Fibroblast of peridontal ligament (primary cell): ENCODE data around the gene FLII.
"Not testable (repeated sequence)": the region's sequence is repeated elsewhere in the genome, so short reads cannot be mapped to it uniquely, and the experiment has no call there.

Source experiments
- DNase-seq: peaks from one replicate; pipeline ENCODE4 v3.0.0-alpha.2; 2010; ENCODE audit errors: extremely low read depth

Gene FLII

GRCh38 chr17:18224053-18224386, 34.5 kb downstream of the FLII start:
- no peak for DNase-seq

DNA sequence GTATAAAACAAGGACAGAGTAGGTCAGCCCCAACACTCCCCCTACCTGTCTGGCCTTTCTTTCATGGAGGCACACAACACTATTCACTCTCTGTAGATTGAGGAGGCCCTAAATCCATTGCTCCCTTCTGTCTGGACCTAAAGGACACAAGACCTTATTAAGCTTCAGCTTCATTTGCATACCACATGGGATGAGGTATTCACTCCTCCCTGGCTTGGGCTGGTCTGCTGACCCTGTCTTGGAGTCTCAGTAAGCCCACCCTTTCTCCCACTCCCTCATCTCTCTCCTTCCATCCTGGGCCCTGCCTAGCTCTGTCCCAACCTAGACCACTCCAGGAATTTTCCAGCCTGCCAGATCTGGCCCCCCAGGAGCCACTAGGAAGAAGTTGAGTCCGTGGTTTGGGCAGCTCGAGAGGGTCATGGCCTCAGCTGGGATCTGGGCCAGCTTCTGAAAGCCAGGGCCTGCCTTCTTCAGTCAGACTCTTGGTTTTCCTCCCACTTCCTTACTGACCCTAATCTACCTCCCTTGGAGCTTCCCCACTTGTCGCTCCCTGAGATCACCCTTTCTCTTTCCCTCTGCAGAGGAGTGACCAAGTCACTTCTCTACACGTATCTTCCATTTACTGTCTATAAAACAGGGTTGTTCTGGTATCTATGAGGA, 39.7 kb downstream of the FLII start:
- DNase-seq: peak; percentile 70

DNA sequence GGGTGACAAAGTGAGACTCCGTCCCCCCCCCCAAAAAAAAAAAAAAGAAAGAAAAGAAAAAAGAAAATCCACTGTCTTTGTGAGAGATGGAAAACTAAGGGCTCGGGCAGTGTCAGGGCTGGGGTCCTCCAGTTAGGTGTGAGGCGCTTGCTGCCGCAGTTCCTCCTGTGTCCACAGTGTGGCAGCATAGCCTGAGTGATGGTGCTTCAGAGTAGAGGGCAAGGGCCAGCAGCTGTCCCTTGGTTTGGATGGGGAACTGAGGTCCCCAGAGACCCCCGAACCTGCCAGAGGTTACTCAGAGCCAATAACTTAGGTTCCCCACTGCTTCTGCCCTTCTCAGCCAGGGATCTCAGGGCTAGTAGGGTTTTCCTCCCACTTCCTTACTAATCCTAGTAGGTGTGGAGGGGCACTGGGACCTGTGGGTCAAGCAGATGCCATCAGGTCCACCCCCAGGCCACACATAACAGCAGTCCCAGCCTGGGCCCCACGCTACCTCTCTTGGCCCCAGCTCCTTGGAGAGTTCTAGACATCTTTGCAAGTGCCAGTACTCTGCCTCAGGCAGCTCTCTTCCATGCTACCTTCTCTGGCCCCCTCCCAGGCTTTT, 41.0 kb downstream of the FLII start:
- DNase-seq: peak; percentile 55

DNA sequence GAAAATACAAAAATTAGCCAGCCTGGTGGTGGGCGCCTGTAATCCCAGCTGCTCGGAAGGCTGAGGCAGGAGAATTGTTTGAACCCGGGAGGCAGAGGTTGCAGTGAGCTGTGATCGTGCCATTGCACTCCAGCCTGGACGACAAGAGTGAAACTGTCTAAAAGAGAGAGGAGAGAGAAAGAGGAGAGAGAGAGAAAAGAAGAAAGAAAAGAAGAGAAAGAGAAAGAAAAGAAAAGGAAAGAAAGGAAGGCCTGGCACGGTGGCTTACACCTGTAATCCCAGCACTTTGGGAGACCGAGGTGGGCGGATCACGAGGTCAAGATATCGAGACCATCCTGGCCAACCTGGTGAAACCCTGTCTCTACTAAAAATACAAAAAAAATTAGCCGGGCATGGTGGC, 41.6 kb downstream of the FLII start:
- not testable (repeated sequence) for DNase-seq

- no peak for DNase-seq
Observed at GRCh38 chr17:18213666-18214270, 44.8 kb downstream of the FLII start.

GRCh38 chr17:18208092-18208491, 50.4 kb downstream of the FLII start:
- no peak for DNase-seq

GRCh38 chr17:18206962-18207361, 51.6 kb downstream of the FLII start:
- DNase-seq: no peak

DNA sequence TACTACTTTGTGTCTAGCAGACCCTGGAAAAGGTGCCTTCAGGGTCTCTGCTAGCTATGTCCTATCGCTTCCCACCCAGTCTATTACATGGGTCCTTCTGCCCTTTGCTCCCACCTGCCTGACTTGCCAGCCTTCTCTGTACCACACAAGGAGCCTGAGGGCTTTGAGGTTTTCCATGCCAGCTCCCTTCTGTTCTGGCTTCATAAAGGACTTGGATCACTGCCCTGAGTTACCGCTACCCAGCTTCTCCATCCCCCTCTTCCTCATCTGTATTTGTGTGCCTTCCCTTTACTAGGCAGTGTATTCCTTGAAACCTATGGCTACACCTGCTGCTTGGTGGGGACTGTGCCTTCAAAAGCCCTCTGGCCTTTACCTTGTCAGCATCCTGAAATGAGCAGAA, 52.7 kb downstream of the FLII start:
- DNase-seq: no peak

- DNase-seq: no peak
Observed at GRCh38 chr17:18203308-18203707, 55.2 kb downstream of the FLII start.

GRCh38 chr17:18201108-18201507, 57.4 kb downstream of the FLII start:
- DNase-seq: no peak

DNA sequence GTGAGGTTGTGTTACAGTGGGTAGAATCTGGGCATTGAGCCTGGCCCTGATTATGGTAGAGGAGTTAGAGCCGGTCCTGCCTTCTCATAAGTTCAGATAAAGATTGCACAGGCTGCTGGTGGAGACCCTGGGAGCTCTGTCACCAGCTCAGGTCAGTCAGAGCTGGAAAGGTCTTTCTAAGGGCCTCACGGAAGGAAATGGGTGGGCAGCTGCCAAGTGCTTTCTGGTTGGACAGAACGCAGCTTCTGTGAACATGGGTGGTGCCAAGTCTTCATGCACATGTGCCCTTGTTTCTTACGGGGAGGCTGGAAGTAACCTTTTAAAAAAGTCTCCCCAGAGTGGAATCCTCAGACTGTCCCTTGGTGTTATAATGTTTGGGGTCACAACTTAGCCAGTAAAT, 60.0 kb downstream of the FLII start:
- no peak for DNase-seq

DNA sequence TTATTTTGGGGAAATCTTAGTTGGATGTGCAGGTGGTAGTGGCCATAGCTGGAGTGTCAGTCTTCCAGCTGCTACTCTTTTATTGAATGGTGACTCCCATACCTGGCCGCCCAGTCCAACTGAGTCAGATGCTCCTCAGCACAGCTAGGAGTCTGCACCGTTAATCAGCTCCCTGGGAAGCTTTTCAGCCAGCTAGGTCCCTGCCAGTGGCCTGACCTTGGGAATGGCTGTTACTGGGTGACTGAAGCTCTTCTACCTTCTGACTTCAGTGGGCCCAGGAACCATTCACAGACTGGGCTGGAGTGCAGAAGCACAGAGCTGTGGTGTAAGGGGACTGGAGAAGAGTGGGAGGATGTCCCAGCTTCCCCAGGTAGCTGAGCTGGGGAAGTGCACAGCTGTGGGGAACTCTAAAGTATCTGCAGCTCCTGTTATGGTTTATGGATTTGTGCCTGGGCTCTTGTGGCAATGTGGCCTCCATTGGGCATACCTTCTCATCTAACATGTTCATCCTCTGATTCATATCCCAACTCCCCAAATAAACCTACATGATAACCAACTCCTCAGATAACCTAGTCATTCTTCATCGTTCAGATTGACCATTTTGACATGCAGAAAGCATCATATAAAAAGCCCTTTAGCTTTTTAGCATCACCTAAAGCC, 60.9 kb downstream of the FLII start:
- DNase-seq: no peak

DNA sequence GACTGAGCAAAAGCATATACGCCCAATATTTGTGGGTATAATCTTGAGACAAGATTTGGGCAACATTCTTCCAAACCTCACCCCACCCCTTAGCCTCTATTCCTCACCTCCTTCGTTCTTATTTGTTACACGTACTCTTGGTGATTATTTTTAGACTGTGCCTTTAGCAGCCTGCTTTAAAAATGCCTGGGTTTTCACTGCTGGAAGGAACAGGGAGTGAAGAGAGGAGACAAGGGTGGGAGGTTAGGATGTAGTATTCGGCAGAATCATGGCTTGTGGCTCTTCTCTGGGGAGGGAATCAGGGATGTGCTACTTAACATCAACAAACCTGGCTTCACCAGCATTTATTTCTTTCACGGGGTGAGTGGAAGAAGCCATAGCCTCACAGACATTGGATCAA, 63.3 kb downstream of the FLII start:
- DNase-seq: no peak
